H9 (cell line): ENCODE data around the gene GCC2. TPM values are rescaled to one million over a fixed set of nuclear protein-coding genes. Genes with fewer than 3 reads are reported as not detected.

Experiments used
- DNase-seq: peaks from one replicate; pipeline ENCODE4 v3.0.0-alpha.2; 2017
- H2AFZ ChIP-seq: one replicate; pipeline ENCODE4 v1.6.1; 2013; ENCODE audit warnings: mild to moderate bottlenecking, low read length, control low read depth, moderate library complexity
- H2AK5ac ChIP-seq: 2 replicates; pipeline ENCODE4 v1.6.1; 2013; ENCODE audit warnings: low read length, control low read depth, mixed read lengths; ENCODE audit not compliant: insufficient read length
- H2BK120ac ChIP-seq: one replicate; pipeline ENCODE4 v1.6.1; 2013; ENCODE audit warnings: low read depth, mild to moderate bottlenecking, low read length, control low read depth, inconsistent platforms; ENCODE audit not compliant: poor library complexity, severe bottlenecking
- H2BK12ac ChIP-seq: 2 replicates; pipeline ENCODE4 v1.6.1; 2013; ENCODE audit warnings: low read length, control low read depth, mixed read lengths, low read depth; ENCODE audit not compliant: insufficient read length
- H2BK15ac ChIP-seq: 2 replicates; pipeline ENCODE4 v1.6.1; 2013; ENCODE audit warnings: low read depth, low read length, control low read depth
- H2BK20ac ChIP-seq: one replicate; pipeline ENCODE4 v1.6.1; 2013; ENCODE audit warnings: low read depth, mild to moderate bottlenecking, low read length, control low read depth, inconsistent platforms; ENCODE audit not compliant: poor library complexity, severe bottlenecking
- H2BK5ac ChIP-seq: 2 replicates; pipeline ENCODE4 v1.6.1; 2013; ENCODE audit warnings: low read length, control low read depth, mixed read lengths; ENCODE audit not compliant: insufficient read length
- H3K14ac ChIP-seq: 2 replicates; pipeline ENCODE4 v1.6.1; 2013; ENCODE audit warnings: low read length, control low read depth; ENCODE audit not compliant: insufficient read depth
- H3K18ac ChIP-seq: 2 replicates; pipeline ENCODE4 v1.6.1; 2013; ENCODE audit warnings: low read depth, mild to moderate bottlenecking, mixed read lengths, low read length, control low read depth; ENCODE audit not compliant: insufficient read length
- H3K23ac ChIP-seq: 2 replicates; pipeline ENCODE4 v1.6.1; 2013; ENCODE audit warnings: low read length, control low read depth, mixed read lengths, low read depth; ENCODE audit not compliant: insufficient read length
- H3K23me2 ChIP-seq: 2 replicates; pipeline ENCODE4 v1.6.1; 2013; ENCODE audit warnings: low read depth, mild to moderate bottlenecking, mixed read lengths, low read length, control low read depth; ENCODE audit not compliant: insufficient read length, poor library complexity, severe bottlenecking
- H3K27ac ChIP-seq: 2 replicates; pipeline ENCODE4 v1.5.1; 2013; ENCODE audit warnings: low read length, control low read depth, mixed read lengths, low read depth; ENCODE audit not compliant: insufficient read length
- H3K27me3 ChIP-seq: 2 replicates; pipeline ENCODE4 v1.6.1; 2013; ENCODE audit warnings: low read length, control low read depth, inconsistent platforms; ENCODE audit not compliant: insufficient read depth
- H3K4ac ChIP-seq: 2 replicates; pipeline ENCODE4 v1.6.1; 2013; ENCODE audit warnings: low read depth, mild to moderate bottlenecking, control low read depth, inconsistent platforms, low read length, moderate library complexity
- H3K4me1 ChIP-seq: 2 replicates; pipeline ENCODE4 v1.6.1; 2013; ENCODE audit warnings: low read length, control low read depth, inconsistent platforms; ENCODE audit not compliant: insufficient read depth
- H3K4me2 ChIP-seq: 2 replicates; pipeline ENCODE4 v1.6.1; 2013; ENCODE audit warnings: low read length, control low read depth, mixed read lengths; ENCODE audit not compliant: insufficient read length, insufficient read depth
- H3K56ac ChIP-seq: 2 replicates; pipeline ENCODE4 v1.6.1; 2013; ENCODE audit warnings: low read depth, mild to moderate bottlenecking, mixed read lengths, low read length, control low read depth; ENCODE audit not compliant: insufficient read length
- H3K79me1 ChIP-seq: 2 replicates; pipeline ENCODE4 v1.6.1; 2013; ENCODE audit warnings: low read depth, mild to moderate bottlenecking, moderate library complexity, low read length, control low read depth, inconsistent platforms; ENCODE audit not compliant: insufficient read depth, poor library complexity, severe bottlenecking
- H3K79me2 ChIP-seq: 2 replicates; pipeline ENCODE4 v1.6.1; 2013; ENCODE audit warnings: low read length, control low read depth, inconsistent platforms; ENCODE audit not compliant: insufficient read depth
- H3K9ac ChIP-seq: 2 replicates; pipeline ENCODE4 v1.6.1; 2013; ENCODE audit warnings: low read length, control low read depth, mixed read lengths; ENCODE audit not compliant: insufficient read length; ENCODE audit errors: extremely low read depth
- H3K9me3 ChIP-seq: one replicate; pipeline ENCODE4 v1.6.1; 2013; ENCODE audit warnings: low read depth, low read length, inconsistent platforms; ENCODE audit not compliant: control insufficient read depth
- H3T11ph ChIP-seq: one replicate; pipeline ENCODE4 v1.6.1; 2013; ENCODE audit warnings: mild to moderate bottlenecking, low read length, control low read depth, inconsistent platforms
- H4K20me1 ChIP-seq: one replicate; pipeline ENCODE4 v1.6.1; 2013; ENCODE audit not compliant: control insufficient read depth, insufficient read length, insufficient read depth
- H4K5ac ChIP-seq: 2 replicates; pipeline ENCODE4 v1.6.1; 2013; ENCODE audit warnings: low read depth, mild to moderate bottlenecking, mixed read lengths, low read length, control low read depth; ENCODE audit not compliant: insufficient read length
- H4K8ac ChIP-seq: replicated peaks from 2 replicates; pipeline ENCODE4 v1.6.1; 2013; ENCODE audit warnings: low read length, control low read depth, mixed read lengths, low read depth; ENCODE audit not compliant: insufficient read length
- H4K91ac ChIP-seq: 2 replicates; pipeline ENCODE4 v1.6.1; 2013; ENCODE audit warnings: low read depth, mild to moderate bottlenecking, moderate library complexity, mixed read lengths, low read length, control low read depth; ENCODE audit not compliant: insufficient read length
- H3K27ac Mint-ChIP-seq, 3 experiments: 2 replicates in 2 of 3; 3 replicates in 1 of 3; pipeline ENCODE4 v1.8.0; 2020 to 2021; ENCODE audit warnings: mixed read lengths in 3 of 3, mild to moderate bottlenecking in 1 of 3, moderate library complexity in 1 of 3
- H3K27me3 Mint-ChIP-seq: 2 replicates; pipeline ENCODE4 v1.8.0; 2021; ENCODE audit warnings: low read depth, mild to moderate bottlenecking, moderate library complexity, mixed read lengths
- H3K36me3 Mint-ChIP-seq, 3 experiments: 2 replicates in 2 of 3; 3 replicates in 1 of 3; pipeline ENCODE4 v1.8.0; 2020 to 2021; ENCODE audit warnings: low read depth in 3 of 3, mixed read lengths in 3 of 3; ENCODE audit not compliant: insufficient read depth in 1 of 3
- H3K4me1 Mint-ChIP-seq, 2 experiments: 2 replicates each; pipeline ENCODE4 v1.8.0; 2020; ENCODE audit warnings: mixed read lengths in 2 of 2
- H3K4me3 Mint-ChIP-seq, 2 experiments: 2 replicates in 1 of 2; 3 replicates in 1 of 2; pipeline ENCODE4 v1.8.0; 2020 to 2021; ENCODE audit warnings: mild to moderate bottlenecking in 2 of 2, mixed read lengths in 2 of 2, moderate library complexity in 1 of 2
- H3K9me3 Mint-ChIP-seq, 2 experiments: 2 replicates in 1 of 2; 3 replicates in 1 of 2; pipeline ENCODE4 v1.8.0; 2020; ENCODE audit warnings: mild to moderate bottlenecking in 2 of 2, mixed read lengths in 2 of 2, moderate library complexity in 1 of 2
- CTCF ChIP-seq: fragments of 200-600 bp; sonication (generic); conservative IDR thresholded peaks from 3 replicates; pipeline ENCODE4 v1.8.0; 2021; ENCODE audit warnings: antibody characterized with exemption, mild to moderate bottlenecking
- WGBS: extraction: QIAGEN DNeasy Blood & Tissue Kit; methylation state at CpG from one replicate; pipeline ENCODE4 v1.1.7; 2013; ENCODE audit warnings: missing lambda C conversion rate, low lambda C conversion rate, mixed read lengths; ENCODE audit not compliant: insufficient read length; ENCODE audit errors: extremely low coverage; 5-methylcytosine and 5-hydroxymethylcytosine counted together
- total RNA-seq: library from RNA; stranded (reverse); gene quantifications from 2 replicates; pipeline ENCODE4 v1.2.1, GENCODE V29; 2021

GCC2 gene
- total RNA-seq, 1 experiment from 2014 or later = 53.3 TPM

DNA sequence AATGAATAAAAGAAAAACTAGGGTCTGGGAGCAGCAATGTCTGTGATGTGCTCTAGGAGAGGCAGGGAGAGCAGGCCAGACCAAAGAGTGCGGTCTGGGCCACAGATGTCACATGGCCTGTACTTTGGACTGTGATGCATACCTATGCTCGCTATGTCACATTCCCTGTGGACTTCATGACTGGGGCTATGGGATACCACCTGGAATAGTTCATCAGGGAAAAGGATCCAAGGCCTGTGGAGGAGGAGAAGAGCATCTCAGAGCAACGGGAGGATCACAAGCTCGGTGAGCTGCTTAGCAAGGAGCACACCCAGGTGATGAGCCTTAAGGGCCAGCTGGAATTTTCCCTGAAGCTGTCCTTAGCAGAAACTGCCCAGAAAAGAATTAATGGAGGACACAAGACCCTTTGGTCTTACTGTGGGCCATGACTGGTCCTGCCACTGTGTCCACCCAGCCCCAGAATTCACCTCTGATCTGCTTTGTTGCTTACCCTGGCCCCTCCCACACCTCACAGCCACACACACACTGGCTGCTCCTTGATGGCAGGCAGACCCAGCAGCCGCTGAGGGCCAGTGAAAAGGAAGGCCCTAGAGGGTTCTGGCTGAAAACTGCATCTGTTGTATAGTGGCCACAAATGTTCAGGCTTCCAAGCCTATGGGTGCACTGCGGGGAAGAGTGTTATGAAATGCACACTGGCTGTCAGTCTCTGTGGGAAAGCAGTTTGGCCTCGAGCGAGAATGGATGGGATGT, 25.3 kb upstream of the GCC2 start:
- Histone ChIP-seq H2BK120ac (no peak overlapping the region), H3K14ac (no peak overlapping the region), H3K79me2 (no peaks in the 10 kb centered on the region), H3K4ac (no peak overlapping the region), H3K23me2 (no peaks in the 10 kb centered on the region), H3K9me3 (no peaks in the 10 kb centered on the region), H3K4me1 (no peaks in the 10 kb centered on the region), H3K23ac (no peak overlapping the region), H3K56ac (no peak overlapping the region), H3T11ph (no peak overlapping the region), H4K20me1 (no peaks in the 10 kb centered on the region), H2BK20ac (no peak overlapping the region), H3K79me1 (no peaks in the 10 kb centered on the region), H2AFZ (no peak overlapping the region), H3K27ac (no peak overlapping the region), H4K8ac (no peak overlapping the region), H3K27me3 (no peaks in the 10 kb centered on the region), H2BK12ac (no peak overlapping the region), H3K9ac (no peak overlapping the region), H2AK5ac (no peak overlapping the region), H3K18ac (no peak overlapping the region), H2BK5ac (no peak overlapping the region), H2BK15ac (no peak overlapping the region), H3K4me2 (no peak overlapping the region), H4K91ac (no peak overlapping the region), H4K5ac (no peak overlapping the region)
- Mint-ChIP-seq H3K36me3 (no peaks in the 10 kb centered on the region), H3K27me3 (no peaks in the 10 kb centered on the region), H3K27ac (no peak overlapping the region), H3K9me3 (no peaks in the 10 kb centered on the region), H3K4me1 (no peaks in the 10 kb centered on the region), H3K4me3 (no peak overlapping the region)
- no peak for TF ChIP-seq CTCF
- DNase-seq = no peak
- no CpG with 5 or more reads among the region's 8 CpGs for WGBS
